H9 (cell line): Measurements from ENCODE around the gene GFRA1. TPM values are rescaled to one million over a fixed set of nuclear protein-coding genes. Genes with fewer than 3 reads are reported as not detected.

Experiments used
- DNase-seq: peaks from one replicate; pipeline ENCODE4 v3.0.0-alpha.2; 2017
- H2AFZ ChIP-seq: one replicate; pipeline ENCODE4 v1.6.1; 2013; ENCODE audit warnings: mild to moderate bottlenecking, low read length, control low read depth, moderate library complexity
- H2AK5ac ChIP-seq: 2 replicates; pipeline ENCODE4 v1.6.1; 2013; ENCODE audit warnings: low read length, control low read depth, mixed read lengths; ENCODE audit not compliant: insufficient read length
- H2BK120ac ChIP-seq: one replicate; pipeline ENCODE4 v1.6.1; 2013; ENCODE audit warnings: low read depth, mild to moderate bottlenecking, low read length, control low read depth, inconsistent platforms; ENCODE audit not compliant: poor library complexity, severe bottlenecking
- H2BK12ac ChIP-seq: 2 replicates; pipeline ENCODE4 v1.6.1; 2013; ENCODE audit warnings: low read length, control low read depth, mixed read lengths, low read depth; ENCODE audit not compliant: insufficient read length
- H2BK15ac ChIP-seq: 2 replicates; pipeline ENCODE4 v1.6.1; 2013; ENCODE audit warnings: low read depth, low read length, control low read depth
- H2BK20ac ChIP-seq: one replicate; pipeline ENCODE4 v1.6.1; 2013; ENCODE audit warnings: low read depth, mild to moderate bottlenecking, low read length, control low read depth, inconsistent platforms; ENCODE audit not compliant: poor library complexity, severe bottlenecking
- H2BK5ac ChIP-seq: 2 replicates; pipeline ENCODE4 v1.6.1; 2013; ENCODE audit warnings: low read length, control low read depth, mixed read lengths; ENCODE audit not compliant: insufficient read length
- H3K14ac ChIP-seq: 2 replicates; pipeline ENCODE4 v1.6.1; 2013; ENCODE audit warnings: low read length, control low read depth; ENCODE audit not compliant: insufficient read depth
- H3K18ac ChIP-seq: 2 replicates; pipeline ENCODE4 v1.6.1; 2013; ENCODE audit warnings: low read depth, mild to moderate bottlenecking, mixed read lengths, low read length, control low read depth; ENCODE audit not compliant: insufficient read length
- H3K23ac ChIP-seq: 2 replicates; pipeline ENCODE4 v1.6.1; 2013; ENCODE audit warnings: low read length, control low read depth, mixed read lengths, low read depth; ENCODE audit not compliant: insufficient read length
- H3K23me2 ChIP-seq: 2 replicates; pipeline ENCODE4 v1.6.1; 2013; ENCODE audit warnings: low read depth, mild to moderate bottlenecking, mixed read lengths, low read length, control low read depth; ENCODE audit not compliant: insufficient read length, poor library complexity, severe bottlenecking
- H3K27ac ChIP-seq: 2 replicates; pipeline ENCODE4 v1.5.1; 2013; ENCODE audit warnings: low read length, control low read depth, mixed read lengths, low read depth; ENCODE audit not compliant: insufficient read length
- H3K27me3 ChIP-seq: 2 replicates; pipeline ENCODE4 v1.6.1; 2013; ENCODE audit warnings: low read length, control low read depth, inconsistent platforms; ENCODE audit not compliant: insufficient read depth
- H3K4ac ChIP-seq: 2 replicates; pipeline ENCODE4 v1.6.1; 2013; ENCODE audit warnings: low read depth, mild to moderate bottlenecking, control low read depth, inconsistent platforms, low read length, moderate library complexity
- H3K4me1 ChIP-seq: 2 replicates; pipeline ENCODE4 v1.6.1; 2013; ENCODE audit warnings: low read length, control low read depth, inconsistent platforms; ENCODE audit not compliant: insufficient read depth
- H3K4me2 ChIP-seq: 2 replicates; pipeline ENCODE4 v1.6.1; 2013; ENCODE audit warnings: low read length, control low read depth, mixed read lengths; ENCODE audit not compliant: insufficient read length, insufficient read depth
- H3K56ac ChIP-seq: 2 replicates; pipeline ENCODE4 v1.6.1; 2013; ENCODE audit warnings: low read depth, mild to moderate bottlenecking, mixed read lengths, low read length, control low read depth; ENCODE audit not compliant: insufficient read length
- H3K79me1 ChIP-seq: 2 replicates; pipeline ENCODE4 v1.6.1; 2013; ENCODE audit warnings: low read depth, mild to moderate bottlenecking, moderate library complexity, low read length, control low read depth, inconsistent platforms; ENCODE audit not compliant: insufficient read depth, poor library complexity, severe bottlenecking
- H3K79me2 ChIP-seq: 2 replicates; pipeline ENCODE4 v1.6.1; 2013; ENCODE audit warnings: low read length, control low read depth, inconsistent platforms; ENCODE audit not compliant: insufficient read depth
- H3K9ac ChIP-seq: 2 replicates; pipeline ENCODE4 v1.6.1; 2013; ENCODE audit warnings: low read length, control low read depth, mixed read lengths; ENCODE audit not compliant: insufficient read length; ENCODE audit errors: extremely low read depth
- H3K9me3 ChIP-seq: one replicate; pipeline ENCODE4 v1.6.1; 2013; ENCODE audit warnings: low read depth, low read length, inconsistent platforms; ENCODE audit not compliant: control insufficient read depth
- H3T11ph ChIP-seq: one replicate; pipeline ENCODE4 v1.6.1; 2013; ENCODE audit warnings: mild to moderate bottlenecking, low read length, control low read depth, inconsistent platforms
- H4K20me1 ChIP-seq: one replicate; pipeline ENCODE4 v1.6.1; 2013; ENCODE audit not compliant: control insufficient read depth, insufficient read length, insufficient read depth
- H4K5ac ChIP-seq: 2 replicates; pipeline ENCODE4 v1.6.1; 2013; ENCODE audit warnings: low read depth, mild to moderate bottlenecking, mixed read lengths, low read length, control low read depth; ENCODE audit not compliant: insufficient read length
- H4K8ac ChIP-seq: replicated peaks from 2 replicates; pipeline ENCODE4 v1.6.1; 2013; ENCODE audit warnings: low read length, control low read depth, mixed read lengths, low read depth; ENCODE audit not compliant: insufficient read length
- H4K91ac ChIP-seq: 2 replicates; pipeline ENCODE4 v1.6.1; 2013; ENCODE audit warnings: low read depth, mild to moderate bottlenecking, moderate library complexity, mixed read lengths, low read length, control low read depth; ENCODE audit not compliant: insufficient read length
- H3K27ac Mint-ChIP-seq, 3 experiments: 2 replicates in 2 of 3; 3 replicates in 1 of 3; pipeline ENCODE4 v1.8.0; 2020 to 2021; ENCODE audit warnings: mixed read lengths in 3 of 3, mild to moderate bottlenecking in 1 of 3, moderate library complexity in 1 of 3
- H3K27me3 Mint-ChIP-seq: 2 replicates; pipeline ENCODE4 v1.8.0; 2021; ENCODE audit warnings: low read depth, mild to moderate bottlenecking, moderate library complexity, mixed read lengths
- H3K36me3 Mint-ChIP-seq, 3 experiments: 2 replicates in 2 of 3; 3 replicates in 1 of 3; pipeline ENCODE4 v1.8.0; 2020 to 2021; ENCODE audit warnings: low read depth in 3 of 3, mixed read lengths in 3 of 3; ENCODE audit not compliant: insufficient read depth in 1 of 3
- H3K4me1 Mint-ChIP-seq, 2 experiments: 2 replicates each; pipeline ENCODE4 v1.8.0; 2020; ENCODE audit warnings: mixed read lengths in 2 of 2
- H3K4me3 Mint-ChIP-seq, 2 experiments: 2 replicates in 1 of 2; 3 replicates in 1 of 2; pipeline ENCODE4 v1.8.0; 2020 to 2021; ENCODE audit warnings: mild to moderate bottlenecking in 2 of 2, mixed read lengths in 2 of 2, moderate library complexity in 1 of 2
- H3K9me3 Mint-ChIP-seq, 2 experiments: 2 replicates in 1 of 2; 3 replicates in 1 of 2; pipeline ENCODE4 v1.8.0; 2020; ENCODE audit warnings: mild to moderate bottlenecking in 2 of 2, mixed read lengths in 2 of 2, moderate library complexity in 1 of 2
- CTCF ChIP-seq: fragments of 200-600 bp; sonication (generic); conservative IDR thresholded peaks from 3 replicates; pipeline ENCODE4 v1.8.0; 2021; ENCODE audit warnings: antibody characterized with exemption, mild to moderate bottlenecking
- WGBS: extraction: QIAGEN DNeasy Blood & Tissue Kit; methylation state at CpG from one replicate; pipeline ENCODE4 v1.1.7; 2013; ENCODE audit warnings: missing lambda C conversion rate, low lambda C conversion rate, mixed read lengths; ENCODE audit not compliant: insufficient read length; ENCODE audit errors: extremely low coverage; 5-methylcytosine and 5-hydroxymethylcytosine counted together
- total RNA-seq: library from RNA; stranded (reverse); gene quantifications from 2 replicates; pipeline ENCODE4 v1.2.1, GENCODE V29; 2021

GFRA1 gene
- total RNA-seq, 1 experiment from 2014 or later: 0.24 TPM

GRCh38 chr10:116030576-116030975 is 242.4 kb downstream of the GFRA1 start:
- no peaks in the 10 kb centered on the region for H3K79me2 ChIP-seq
- H2BK120ac ChIP-seq: no peak overlapping the region
- H2AK5ac ChIP-seq: no peak overlapping the region
- WGBS: no CpG with 5 or more reads among the region's 3 CpGs
- Mint-ChIP-seq H3K4me1 (no peaks in the 10 kb centered on the region), H3K27me3 (no peaks in the 10 kb centered on the region), H3K9me3 (peaks cover 15 to 17% of the 10 kb centered on the region in 2 experiments), H3K27ac (no peak overlapping the region), H3K4me3 (no peak overlapping the region), H3K36me3 (peaks cover 3 to 16% (median 7%) of the 10 kb centered on the region in 3 experiments; a peak in 6 of 7 replicates)
- H4K5ac ChIP-seq: no peak overlapping the region
- H3K23me2 ChIP-seq: no peaks in the 10 kb centered on the region
- no peak overlapping the region for H3K56ac ChIP-seq
- no peak overlapping the region for H2BK20ac ChIP-seq
- no peak overlapping the region for H3K4me2 ChIP-seq
- no peak overlapping the region for H2BK5ac ChIP-seq
- no peaks in the 10 kb centered on the region for H3K27me3 ChIP-seq
- no peak overlapping the region for H3K14ac ChIP-seq
- H2BK15ac ChIP-seq: no peak overlapping the region
- no peak overlapping the region for H3K27ac ChIP-seq
- H2BK12ac ChIP-seq: no peak overlapping the region
- DNase-seq: no peak
- H3K9me3 ChIP-seq: no peaks in the 10 kb centered on the region
- H3K23ac ChIP-seq: no peak overlapping the region
- no peaks in the 10 kb centered on the region for H3K79me1 ChIP-seq
- no peaks in the 10 kb centered on the region for H3K4me1 ChIP-seq
- H2AFZ ChIP-seq: no peak overlapping the region
- no peaks in the 10 kb centered on the region for H4K20me1 ChIP-seq
- no peak overlapping the region for H3K4ac ChIP-seq
- no peak overlapping the region for H3T11ph ChIP-seq
- no peak overlapping the region for H4K8ac ChIP-seq
- H3K18ac ChIP-seq: no peak overlapping the region
- H3K9ac ChIP-seq: no peak overlapping the region
- TF ChIP-seq CTCF: no peak
- no peak overlapping the region for H4K91ac ChIP-seq
